CD14-positive monocyte (primary cell): ENCODE results near the gene SLC6A13. TPM values are rescaled to one million over a fixed set of nuclear protein-coding genes. Genes with fewer than 3 reads are reported as not detected.

Experiments used
- DNase-seq, 3 donors: peaks; one replicate each; pipeline ENCODE4 v3.0.0-alpha.2; 2011 to 2022
- H2AFZ ChIP-seq: 2 replicates; pipeline ENCODE4 v1.6.0; 2012; ENCODE audit warnings: mild to moderate bottlenecking, low read depth, low read length, inconsistent platforms; ENCODE audit not compliant: insufficient read depth, poor library complexity, severe bottlenecking
- H3K27ac ChIP-seq, 2 donors: 1 replicate in 1 of 2; 2 replicates in 1 of 2; pipeline ENCODE4 v1.5.1; 2012 to 2013; ENCODE audit warnings: low read length in 2 of 2, control low read depth in 1 of 2, inconsistent platforms in 1 of 2, low read depth in 1 of 2, mild to moderate bottlenecking in 1 of 2
- H3K27me3 ChIP-seq, 2 donors: one replicate each; pipeline versions ENCODE4 v1.6.0 to v1.6.1; 2011 to 2013; ENCODE audit warnings: low read length in 2 of 2; ENCODE audit not compliant: control insufficient read depth in 2 of 2, insufficient read depth in 2 of 2
- H3K36me3 ChIP-seq, 2 donors: replicated peaks in 1 of 2; 1 replicate in 1 of 2; 2 replicates in 1 of 2; pipeline versions ENCODE4 v1.5.1 to v1.6.1; 2012 to 2013; ENCODE audit warnings: low read length in 2 of 2, control low read depth in 1 of 2, inconsistent platforms in 1 of 2, mild to moderate bottlenecking in 1 of 2; ENCODE audit not compliant: insufficient read depth in 2 of 2, control insufficient read depth in 1 of 2
- H3K4me1 ChIP-seq, 2 donors: 1 replicate in 1 of 2; 2 replicates in 1 of 2; pipeline versions ENCODE4 v1.5.1 to v1.6.1; 2012 to 2013; ENCODE audit warnings: low read length in 2 of 2, control low read depth in 1 of 2, inconsistent platforms in 1 of 2, mild to moderate bottlenecking in 1 of 2, moderate library complexity in 1 of 2; ENCODE audit not compliant: insufficient read depth in 2 of 2, control insufficient read depth in 1 of 2
- H3K4me2 ChIP-seq: replicated peaks from 2 replicates; pipeline ENCODE3; 2012; ENCODE audit warnings: low read length, moderate library complexity, mild to moderate bottlenecking; ENCODE audit not compliant: poor library complexity, severe bottlenecking; ENCODE audit errors: extremely low read depth
- H3K4me3 ChIP-seq, 3 experiments: fragments of 200-600 bp in 1 of 3; sonication (generic) in 1 of 3; replicated peaks in 1 of 3; 1 replicate in 2 of 3; 2 replicates in 1 of 3; pipeline ENCODE4 v1.5.1; 2011 to 2013; ENCODE audit warnings: low read length in 3 of 3, mild to moderate bottlenecking in 3 of 3, control low read depth in 2 of 3, low read depth in 2 of 3, inconsistent platforms in 1 of 3, moderate library complexity in 1 of 3
- H3K79me2 ChIP-seq: 2 replicates; pipeline ENCODE4 v1.6.0; 2012; ENCODE audit warnings: mild to moderate bottlenecking, control low read depth, inconsistent platforms, low read length, moderate library complexity; ENCODE audit not compliant: insufficient read depth
- H3K9ac ChIP-seq: 2 replicates; pipeline ENCODE4 v1.6.0; 2017; ENCODE audit warnings: low read length, mild to moderate bottlenecking; ENCODE audit not compliant: insufficient read depth, poor library complexity, severe bottlenecking
- H3K9me3 ChIP-seq, 2 donors: replicated peaks in 1 of 2; 1 replicate in 1 of 2; 2 replicates in 1 of 2; pipeline versions ENCODE4 v1.5.1 to v1.6.1; 2012 to 2013; ENCODE audit warnings: low read length in 2 of 2, control low read depth in 1 of 2; ENCODE audit not compliant: control insufficient read depth in 1 of 2, insufficient read depth in 1 of 2
- H4K20me1 ChIP-seq: 2 replicates; pipeline ENCODE4 v1.6.0; 2012; ENCODE audit warnings: mild to moderate bottlenecking, low read length, control low read depth, moderate library complexity; ENCODE audit not compliant: insufficient read depth
- H3K27ac Mint-ChIP-seq, 7 donors: one replicate each; pipeline ENCODE4 v1.8.0; 2020; ENCODE audit warnings: mild to moderate bottlenecking in 7 of 7, mixed read lengths in 7 of 7, moderate library complexity in 6 of 7, inconsistent platforms in 2 of 7
- H3K27me3 Mint-ChIP-seq, 3 donors: one replicate each; pipeline ENCODE4 v1.8.0; 2021 to 2022; ENCODE audit warnings: low read depth in 3 of 3, mild to moderate bottlenecking in 3 of 3, mixed read lengths in 3 of 3, moderate library complexity in 3 of 3, inconsistent platforms in 1 of 3
- H3K36me3 Mint-ChIP-seq, 2 donors: one replicate each; pipeline ENCODE4 v1.8.0; 2020; ENCODE audit warnings: mixed read lengths in 2 of 2, inconsistent platforms in 1 of 2, mild to moderate bottlenecking in 1 of 2
- H3K4me1 Mint-ChIP-seq: one replicate; pipeline ENCODE4 v1.8.0; 2020; ENCODE audit warnings: mild to moderate bottlenecking, mixed read lengths
- H3K4me3 Mint-ChIP-seq, 2 donors: one replicate each; pipeline ENCODE4 v1.8.0; 2020; ENCODE audit warnings: mild to moderate bottlenecking in 2 of 2, mixed read lengths in 2 of 2, moderate library complexity in 1 of 2
- H3K9me3 Mint-ChIP-seq, 7 donors: one replicate each; pipeline ENCODE4 v1.8.0; 2020 to 2022; ENCODE audit warnings: mixed read lengths in 7 of 7, mild to moderate bottlenecking in 6 of 7, moderate library complexity in 6 of 7, inconsistent platforms in 2 of 7
- WGBS: methylation state at CpG from one replicate; pipeline ENCODE4 v1.1.5; 2013; ENCODE audit warnings: missing lambda C conversion rate; ENCODE audit not compliant: insufficient coverage; 5-methylcytosine and 5-hydroxymethylcytosine counted together
- intact Hi-C, 2 donors: fragments of 100-400 bp; cut with micrococcal nuclease; formaldehyde crosslinking; loops; one replicate each; pipeline versions ENCODE4 v1.15.0 to v1.15.1; 2023
- polyA plus RNA-seq, 3 donors: library from polyadenylated mRNA; depleted of rRNA in 1 of 3; unstranded in 2 of 3; stranded (reverse) in 1 of 3; fragments of 300-500 nt in 2 of 3; fragments of >200 nt in 1 of 3; fragmentation: Illumina TruSeq in 2 of 3; gene quantifications; 1 replicate in 2 of 3; 2 replicates in 1 of 3; pipeline ENCODE4 v1.2.3, GENCODE V29; 2012 to 2021
- TF ChIP-seq, protein P1 (sequence below): fragments of 200-600 bp; IDR thresholded peaks from one replicate; pipeline ENCODE4 v1.8.0; 2022; ENCODE audit warnings: antibody characterized with exemption, mild to moderate bottlenecking

Gene SLC6A13
- polyA plus RNA-seq, 3 donors = 0.13 TPM; not detected in 2

DNA sequence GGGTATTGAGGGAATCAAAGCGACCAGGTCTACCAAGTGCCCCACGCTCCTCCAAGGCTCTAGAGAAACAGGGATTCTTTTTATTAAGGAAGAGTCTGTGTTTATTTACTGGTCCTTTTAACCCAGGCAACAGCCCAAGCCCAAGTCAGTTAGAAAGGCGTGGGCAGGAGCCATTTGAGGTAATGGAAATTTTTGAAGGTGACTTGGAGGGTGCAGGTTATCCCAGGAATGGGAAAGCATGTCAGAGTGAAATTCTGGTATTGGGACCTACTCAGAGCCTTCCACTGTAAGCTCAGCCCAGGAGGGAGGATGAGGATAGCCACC is 51.5 kb downstream of the SLC6A13 start:
- H3K27me3 Mint-ChIP-seq = peaks cover 3 to 6% (median 4%) of the 10 kb centered on the region in 3 donors
- peaks cover 55% of the 10 kb centered on the region for H3K4me1 Mint-ChIP-seq
- peaks cover 0 to under 1% (median 0%) of the 10 kb centered on the region in 7 donors for H3K9me3 Mint-ChIP-seq
- H3K27ac Mint-ChIP-seq = peak overlapping the region in 4 of 7 donors; percentile 20 to 98 (median 94)
- intact Hi-C loops = no loop called here
- Histone ChIP-seq H3K4me1 (peaks cover 43 to 46% of the 10 kb centered on the region in 2 donors), H3K27ac (peak overlapping the region in 1 of 2 donors; percentile 93), H3K4me2 (no peak overlapping the region), H3K9ac (no peak overlapping the region), H2AFZ (no peak overlapping the region), H3K27me3 (peaks cover 0 to 2% of the 10 kb centered on the region in 2 donors), H3K9me3 (no peaks in the 10 kb centered on the region), H3K4me3 (no peak overlapping the region), H4K20me1 (no peaks in the 10 kb centered on the region), H3K79me2 (no peaks in the 10 kb centered on the region), H3K36me3 (peaks cover 0 to 16% of the 10 kb centered on the region in 2 donors)
- H3K36me3 Mint-ChIP-seq = peaks cover 16 to 33% of the 10 kb centered on the region in 2 donors
- H3K4me3 Mint-ChIP-seq = no peak overlapping the region
- DNase-seq = no peak
- TF ChIP-seq, protein P1, sequence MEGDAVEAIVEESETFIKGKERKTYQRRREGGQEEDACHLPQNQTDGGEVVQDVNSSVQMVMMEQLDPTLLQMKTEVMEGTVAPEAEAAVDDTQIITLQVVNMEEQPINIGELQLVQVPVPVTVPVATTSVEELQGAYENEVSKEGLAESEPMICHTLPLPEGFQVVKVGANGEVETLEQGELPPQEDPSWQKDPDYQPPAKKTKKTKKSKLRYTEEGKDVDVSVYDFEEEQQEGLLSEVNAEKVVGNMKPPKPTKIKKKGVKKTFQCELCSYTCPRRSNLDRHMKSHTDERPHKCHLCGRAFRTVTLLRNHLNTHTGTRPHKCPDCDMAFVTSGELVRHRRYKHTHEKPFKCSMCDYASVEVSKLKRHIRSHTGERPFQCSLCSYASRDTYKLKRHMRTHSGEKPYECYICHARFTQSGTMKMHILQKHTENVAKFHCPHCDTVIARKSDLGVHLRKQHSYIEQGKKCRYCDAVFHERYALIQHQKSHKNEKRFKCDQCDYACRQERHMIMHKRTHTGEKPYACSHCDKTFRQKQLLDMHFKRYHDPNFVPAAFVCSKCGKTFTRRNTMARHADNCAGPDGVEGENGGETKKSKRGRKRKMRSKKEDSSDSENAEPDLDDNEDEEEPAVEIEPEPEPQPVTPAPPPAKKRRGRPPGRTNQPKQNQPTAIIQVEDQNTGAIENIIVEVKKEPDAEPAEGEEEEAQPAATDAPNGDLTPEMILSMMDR = no peak
- WGBS = 100% methylated on average over 1 of the region's 3 CpGs

DNA sequence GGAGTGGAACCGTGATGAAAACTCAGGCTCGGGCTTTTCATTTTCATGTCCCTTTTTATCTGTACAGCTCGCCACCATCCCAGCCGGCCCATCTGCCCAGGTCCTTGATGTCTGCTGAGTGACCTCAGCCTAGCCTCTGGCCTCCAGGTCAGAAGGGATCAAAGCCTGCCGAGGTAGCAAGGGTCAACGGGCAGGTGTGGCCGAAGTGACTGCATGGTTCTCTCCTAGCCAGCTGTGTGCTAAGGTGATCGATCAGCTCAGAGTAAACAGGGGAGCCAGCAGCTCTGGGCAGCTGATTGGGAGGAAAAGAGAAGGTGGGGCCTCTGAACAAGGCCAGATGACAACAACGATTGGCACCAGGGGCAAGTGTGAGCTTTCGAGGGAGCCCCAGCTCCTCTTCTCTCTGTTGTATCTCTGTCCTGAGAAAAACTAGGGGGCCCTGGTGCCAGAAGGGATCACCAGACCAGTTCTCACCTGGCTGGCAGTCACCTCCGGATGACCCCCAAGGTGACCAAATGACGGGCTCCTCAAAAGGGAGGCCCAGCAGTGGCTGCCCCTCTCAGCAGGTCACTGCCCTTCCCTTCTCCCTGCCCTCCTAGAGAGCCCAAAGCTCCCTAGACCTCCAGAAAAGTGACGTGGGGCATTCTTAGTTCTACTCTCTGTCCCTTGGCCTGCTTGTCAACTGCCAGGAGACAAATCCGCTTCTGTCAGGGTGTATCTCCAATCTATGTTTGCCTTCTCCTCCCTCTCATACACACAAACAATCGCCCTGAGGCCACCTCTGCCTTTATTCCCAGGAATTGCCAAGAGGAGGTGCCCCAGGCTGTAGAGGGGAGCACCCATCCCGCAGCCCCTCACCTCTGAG is 52.1 kb downstream of the SLC6A13 start:
- Mint-ChIP-seq H3K4me1 (peaks cover 53% of the 10 kb centered on the region), H3K9me3 (peaks cover 0 to 2% (median 0%) of the 10 kb centered on the region in 7 donors), H3K27ac (peak overlapping the region in 3 of 7 donors; percentile 17 to 26 (median 25)), H3K27me3 (peaks cover 3 to 11% (median 6%) of the 10 kb centered on the region in 3 donors), H3K4me3 (no peak overlapping the region), H3K36me3 (peaks cover 16 to 35% of the 10 kb centered on the region in 2 donors)
- H3K4me3 ChIP-seq = no peak overlapping the region
- H4K20me1 ChIP-seq = no peaks in the 10 kb centered on the region
- H3K9ac ChIP-seq = no peak overlapping the region
- no peak overlapping the region for H3K27ac ChIP-seq
- WGBS = 83% methylated on average over 13 of the region's 16 CpGs
- H3K36me3 ChIP-seq = peaks cover 0 to 16% of the 10 kb centered on the region in 2 donors
- TF ChIP-seq, protein P1 = no peak
- peaks cover 43 to 44% of the 10 kb centered on the region in 2 donors for H3K4me1 ChIP-seq
- DNase-seq = no peak
- H3K4me2 ChIP-seq = no peak overlapping the region
- H3K27me3 ChIP-seq = peaks cover 0 to 2% of the 10 kb centered on the region in 2 donors
- intact Hi-C loops = no loop called here
- no peak overlapping the region for H2AFZ ChIP-seq
- no peaks in the 10 kb centered on the region for H3K9me3 ChIP-seq
- no peaks in the 10 kb centered on the region for H3K79me2 ChIP-seq
